Trophoblast cell (in vitro differentiated cells and primary cell): Measurements from ENCODE around the gene RRP1B.

ENCODE experiments used
- DNase-seq, 2 donors: peaks; one replicate each; pipeline ENCODE4 v3.0.0-alpha.2; 2016
- H2AFZ ChIP-seq: 2 replicates; pipeline ENCODE4 v1.6.1; 2013; ENCODE audit warnings: low read length, moderate library complexity, mild to moderate bottlenecking; ENCODE audit not compliant: insufficient read depth, poor library complexity
- H2AK5ac ChIP-seq: 2 replicates; pipeline ENCODE4 v1.6.1; 2013; ENCODE audit warnings: mild to moderate bottlenecking, low read length
- H2BK120ac ChIP-seq: 2 replicates; pipeline ENCODE4 v1.6.1; 2013; ENCODE audit warnings: low read length, mild to moderate bottlenecking, moderate library complexity; ENCODE audit not compliant: insufficient read depth, poor library complexity
- H2BK12ac ChIP-seq: 2 replicates; pipeline ENCODE4 v1.6.1; 2013; ENCODE audit warnings: mild to moderate bottlenecking, low read length, moderate library complexity
- H2BK5ac ChIP-seq: 2 replicates; pipeline ENCODE4 v1.6.1; 2013; ENCODE audit warnings: low read length, low read depth, moderate library complexity, mild to moderate bottlenecking; ENCODE audit not compliant: poor library complexity
- H3K14ac ChIP-seq: 2 replicates; pipeline ENCODE4 v1.6.1; 2013; ENCODE audit warnings: mild to moderate bottlenecking, low read length
- H3K18ac ChIP-seq: 2 replicates; pipeline ENCODE4 v1.6.1; 2013; ENCODE audit warnings: mild to moderate bottlenecking, low read length
- H3K23ac ChIP-seq: 2 replicates; pipeline ENCODE4 v1.6.1; 2013; ENCODE audit warnings: low read length
- H3K27ac ChIP-seq: 2 replicates; pipeline ENCODE4 v1.5.1; 2013; ENCODE audit warnings: low read depth, mild to moderate bottlenecking, inconsistent platforms, low read length, moderate library complexity
- H3K27me3 ChIP-seq: 2 replicates; pipeline ENCODE4 v1.6.1; 2013; ENCODE audit warnings: inconsistent platforms, mild to moderate bottlenecking, low read length, moderate library complexity; ENCODE audit not compliant: insufficient read depth
- H3K36me3 ChIP-seq, 2 experiments: 1 replicate in 1 of 2; 2 replicates in 1 of 2; pipeline ENCODE4 v1.6.1; 2013; ENCODE audit warnings: low read length in 2 of 2, mild to moderate bottlenecking in 2 of 2, moderate library complexity in 1 of 2; ENCODE audit not compliant: insufficient read depth in 2 of 2, control insufficient read depth in 1 of 2
- H3K4ac ChIP-seq: 2 replicates; pipeline ENCODE4 v1.6.1; 2013; ENCODE audit warnings: low read depth, mild to moderate bottlenecking, low read length, moderate library complexity
- H3K4me1 ChIP-seq, 2 experiments: 1 replicate in 1 of 2; 2 replicates in 1 of 2; pipeline ENCODE4 v1.6.1; 2013; ENCODE audit warnings: low read length in 2 of 2, mild to moderate bottlenecking in 2 of 2, moderate library complexity in 1 of 2; ENCODE audit not compliant: insufficient read depth in 2 of 2, control insufficient read depth in 1 of 2
- H3K4me2 ChIP-seq: 2 replicates; pipeline ENCODE4 v1.6.1; 2013; ENCODE audit warnings: inconsistent platforms, mild to moderate bottlenecking, low read length, moderate library complexity
- H3K4me3 ChIP-seq: 2 replicates; pipeline ENCODE4 v1.5.1; 2013; ENCODE audit warnings: mild to moderate bottlenecking, low read depth, low read length, inconsistent platforms
- H3K79me1 ChIP-seq: one replicate; pipeline ENCODE4 v1.6.1; 2013; ENCODE audit warnings: low read length
- H3K79me2 ChIP-seq: 2 replicates; pipeline ENCODE4 v1.6.1; 2013; ENCODE audit warnings: low read length, mild to moderate bottlenecking; ENCODE audit not compliant: control insufficient read depth, insufficient read depth, poor library complexity
- H3K9ac ChIP-seq: 2 replicates; pipeline ENCODE4 v1.6.1; 2013; ENCODE audit warnings: mild to moderate bottlenecking, low read length
- H3K9me3 ChIP-seq: 2 replicates; pipeline ENCODE4 v1.6.1; 2013; ENCODE audit warnings: low read depth, mild to moderate bottlenecking, control low read depth, inconsistent platforms, low read length; ENCODE audit not compliant: insufficient read depth
- H4K12ac ChIP-seq: 2 replicates; pipeline ENCODE4 v1.6.1; 2013; ENCODE audit warnings: low read depth, mild to moderate bottlenecking, low read length, moderate library complexity
- H4K8ac ChIP-seq: 2 replicates; pipeline ENCODE4 v1.6.1; 2013; ENCODE audit warnings: low read depth, mild to moderate bottlenecking, low read length, moderate library complexity
- H4K91ac ChIP-seq: one replicate; pipeline ENCODE4 v1.6.1; 2013; ENCODE audit warnings: low read depth, mild to moderate bottlenecking, low read length, moderate library complexity
- WGBS: extraction: QIAGEN DNeasy Blood & Tissue Kit; methylation state at CpG from one replicate; pipeline ENCODE4 v1.1.7; 2013; ENCODE audit warnings: missing lambda C conversion rate; ENCODE audit not compliant: insufficient read length, insufficient coverage; ENCODE audit errors: extremely low coverage; 5-methylcytosine and 5-hydroxymethylcytosine counted together

The RRP1B gene

DNA sequence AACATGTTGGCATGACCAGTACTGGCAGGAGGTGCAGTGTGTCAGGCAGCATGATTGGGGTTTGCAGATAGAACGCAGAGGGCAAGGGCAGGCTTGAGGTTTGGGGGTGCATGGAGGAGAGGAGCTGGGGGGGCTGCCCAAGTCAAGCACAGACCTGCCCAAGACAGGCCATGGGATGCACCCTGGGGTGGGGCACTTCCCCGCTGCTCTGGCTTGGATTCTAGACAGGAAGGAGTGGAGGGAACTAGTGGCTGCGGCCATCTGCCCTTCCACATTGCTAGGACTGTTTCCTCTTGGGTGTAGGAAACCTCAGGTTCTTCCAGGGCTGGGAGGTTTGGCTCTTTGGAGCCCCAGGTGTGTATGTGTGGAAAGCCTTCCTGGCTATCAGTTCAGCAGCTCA lies 62.6 kb downstream of the RRP1B start:
- H4K12ac ChIP-seq = no peak overlapping the region
- H3K14ac ChIP-seq = no peak overlapping the region
- no peak overlapping the region for H3K27ac ChIP-seq
- no peak overlapping the region for H3K4me3 ChIP-seq
- H3K18ac ChIP-seq = no peak overlapping the region
- H3K9me3 ChIP-seq = peaks cover 2% of the 10 kb centered on the region
- no peak overlapping the region for H3K4me2 ChIP-seq
- no CpG with 5 or more reads among the region's 3 CpGs for WGBS
- no peak overlapping the region for H2AK5ac ChIP-seq
- H3K4ac ChIP-seq = no peak overlapping the region
- H4K8ac ChIP-seq = no peak overlapping the region
- no peak overlapping the region for H2BK12ac ChIP-seq
- no peak overlapping the region for H2BK5ac ChIP-seq
- H3K23ac ChIP-seq = no peak overlapping the region
- no peaks in the 10 kb centered on the region for H3K27me3 ChIP-seq
- DNase-seq = no peak
- no peak overlapping the region for H2AFZ ChIP-seq
- no peak overlapping the region for H2BK120ac ChIP-seq
- peaks cover 13% of the 10 kb centered on the region for H3K79me1 ChIP-seq
- no peak overlapping the region for H3K9ac ChIP-seq
- peaks cover 7 to 11% of the 10 kb centered on the region in 2 experiments for H3K36me3 ChIP-seq
- no peak overlapping the region for H4K91ac ChIP-seq
- peaks cover 20% of the 10 kb centered on the region for H3K79me2 ChIP-seq
- H3K4me1 ChIP-seq = peaks cover 17 to 21% of the 10 kb centered on the region in 2 experiments

DNA sequence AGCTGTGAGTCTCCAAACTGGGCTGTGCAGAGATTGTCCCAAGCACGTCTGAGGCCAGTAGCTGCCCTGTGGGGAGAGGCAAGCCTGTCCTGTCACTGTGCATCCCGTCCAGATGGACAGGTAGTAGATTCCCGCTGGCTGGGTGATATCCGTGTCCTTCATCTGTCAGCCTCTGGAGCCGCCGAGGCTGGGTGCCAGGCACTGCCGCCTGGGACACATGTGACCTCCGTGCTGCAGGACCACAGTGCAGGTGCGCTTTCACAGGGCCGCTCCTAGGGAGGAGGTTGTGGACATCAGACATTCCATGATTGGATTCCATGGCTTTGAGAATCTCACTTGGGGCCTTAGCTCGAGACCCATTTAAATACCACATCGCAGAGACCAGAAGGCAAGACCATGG lies 64.3 kb downstream of the RRP1B start:
- Histone ChIP-seq H3K9me3 (peaks cover 2% of the 10 kb centered on the region), H4K91ac (no peak overlapping the region), H3K79me2 (peaks cover 17% of the 10 kb centered on the region), H2AFZ (no peak overlapping the region), H3K14ac (no peak overlapping the region), H3K23ac (no peak overlapping the region), H3K4ac (no peak overlapping the region), H3K79me1 (peaks cover 19% of the 10 kb centered on the region), H3K4me3 (no peak overlapping the region), H4K8ac (no peak overlapping the region), H2AK5ac (no peak overlapping the region), H2BK5ac (no peak overlapping the region), H4K12ac (no peak overlapping the region), H3K9ac (no peak overlapping the region), H3K27ac (no peak overlapping the region), H3K27me3 (no peaks in the 10 kb centered on the region), H3K18ac (no peak overlapping the region), H3K4me2 (no peak overlapping the region), H3K4me1 (peaks cover 22 to 25% of the 10 kb centered on the region in 2 experiments), H3K36me3 (peaks cover 7 to 11% of the 10 kb centered on the region in 2 experiments), H2BK120ac (no peak overlapping the region), H2BK12ac (no peak overlapping the region)
- DNase-seq = no peak
- WGBS = no CpG with 5 or more reads among the region's 12 CpGs

DNA sequence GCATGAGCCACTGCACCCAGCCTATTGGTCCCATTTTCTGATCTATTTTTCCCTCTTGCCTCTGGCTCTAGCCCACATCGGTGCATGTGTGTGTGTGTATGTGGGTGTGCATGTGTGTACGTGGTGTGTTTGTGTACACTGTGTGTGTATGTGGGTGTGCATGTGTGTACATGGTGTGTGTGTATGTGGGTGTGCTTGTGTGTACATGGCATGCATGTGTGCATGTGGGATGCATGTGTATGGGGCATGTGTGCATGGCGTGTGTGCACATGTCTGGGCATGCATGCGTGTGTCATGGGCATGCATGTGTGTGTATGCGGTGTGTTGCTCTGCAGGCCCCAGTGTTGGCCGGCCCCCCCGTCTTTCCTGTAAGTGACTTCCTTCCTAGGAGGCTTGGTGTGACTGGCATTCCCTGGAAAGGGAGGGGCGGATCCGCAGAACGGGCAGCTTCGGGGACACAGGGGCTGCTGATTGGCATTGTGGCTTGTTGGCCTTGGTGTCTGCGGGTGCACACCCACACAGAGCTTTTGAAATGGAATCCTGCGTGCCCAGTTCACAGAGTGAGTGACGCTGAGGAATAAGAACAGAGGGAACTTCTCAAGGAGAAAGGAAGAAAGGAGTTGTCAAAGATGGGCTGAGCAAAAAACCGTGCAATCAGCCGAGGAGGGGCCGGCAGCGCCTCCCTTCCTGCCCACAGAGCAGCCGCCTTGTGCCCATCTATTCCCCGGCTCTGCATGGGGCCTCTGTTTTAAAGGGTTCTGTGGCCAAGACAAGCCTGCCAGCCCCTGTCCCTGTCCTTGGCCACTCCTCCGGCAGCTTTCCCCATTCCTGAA lies 67.5 kb downstream of the RRP1B start:
- H2BK5ac ChIP-seq = no peak overlapping the region
- H3K18ac ChIP-seq = no peak overlapping the region
- H3K79me1 ChIP-seq = peaks cover 18% of the 10 kb centered on the region
- no peaks in the 10 kb centered on the region for H3K27me3 ChIP-seq
- H3K4ac ChIP-seq = no peak overlapping the region
- no peak overlapping the region for H2AFZ ChIP-seq
- no peak overlapping the region for H4K8ac ChIP-seq
- peaks cover 14 to 16% of the 10 kb centered on the region in 2 experiments for H3K4me1 ChIP-seq
- H3K4me3 ChIP-seq = peak overlapping the region; percentile 60
- peaks cover 7 to 9% of the 10 kb centered on the region in 2 experiments for H3K36me3 ChIP-seq
- H3K9me3 ChIP-seq = peaks cover 4% of the 10 kb centered on the region
- no peak overlapping the region for H3K9ac ChIP-seq
- no peak overlapping the region for H2BK12ac ChIP-seq
- H4K91ac ChIP-seq = peak overlapping the region; percentile 85
- H3K4me2 ChIP-seq = no peak overlapping the region
- DNase-seq = peak in 1 of 2 donors; percentile 51
- H3K14ac ChIP-seq = no peak overlapping the region
- peak overlapping the region; percentile 95 for H3K23ac ChIP-seq
- no CpG with 5 or more reads among the region's 21 CpGs for WGBS
- no peak overlapping the region for H3K27ac ChIP-seq
- H2AK5ac ChIP-seq = no peak overlapping the region
- no peak overlapping the region for H2BK120ac ChIP-seq
- H4K12ac ChIP-seq = no peak overlapping the region
- H3K79me2 ChIP-seq = peaks cover 6% of the 10 kb centered on the region

DNA sequence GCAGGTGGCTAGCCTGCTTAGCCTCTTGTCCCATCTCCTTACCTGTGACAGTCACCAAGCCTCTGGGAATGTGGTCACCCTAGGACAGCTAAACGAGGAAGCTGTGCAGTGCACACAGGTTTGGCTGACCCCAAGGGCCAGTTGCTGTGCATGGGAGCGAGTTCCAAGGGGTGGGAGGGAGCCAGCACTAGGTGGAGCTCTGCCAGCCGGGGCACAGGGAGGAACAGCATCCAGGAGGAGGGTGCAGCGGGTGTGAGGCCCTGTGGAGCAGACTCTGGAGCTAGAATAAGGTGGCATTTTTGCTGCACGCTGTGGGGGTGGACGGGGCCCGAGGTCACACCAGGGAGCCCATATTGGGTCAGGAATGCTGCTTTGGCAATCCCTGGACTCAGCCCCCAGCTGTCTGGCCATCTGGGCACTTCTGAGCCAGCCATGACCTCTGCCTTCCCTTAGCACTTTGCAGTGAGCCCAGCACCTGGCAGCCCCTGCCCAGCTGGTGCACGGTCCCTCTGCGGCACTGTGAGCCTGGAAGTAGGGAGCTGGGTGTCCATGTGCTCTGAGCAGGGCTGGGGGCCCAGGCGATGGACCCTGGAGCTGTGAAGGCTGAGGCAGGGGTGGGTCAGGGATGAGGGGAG lies 68.3 kb downstream of the RRP1B start:
- H2BK5ac ChIP-seq = no peak overlapping the region
- no peaks in the 10 kb centered on the region for H3K27me3 ChIP-seq
- H3K4ac ChIP-seq = peak overlapping the region; percentile 49
- H2AK5ac ChIP-seq = peak overlapping the region; percentile 58
- H2BK12ac ChIP-seq = peak overlapping the region; percentile 58
- peak overlapping the region; percentile 85 for H4K91ac ChIP-seq
- H3K18ac ChIP-seq = peak overlapping the region; percentile 11
- no peak overlapping the region for H3K23ac ChIP-seq
- peak overlapping the region; percentile 49 for H2BK120ac ChIP-seq
- H3K4me2 ChIP-seq = peak overlapping the region; percentile 74
- peaks cover 18% of the 10 kb centered on the region for H3K79me1 ChIP-seq
- no peak overlapping the region for H3K4me3 ChIP-seq
- peaks cover 4% of the 10 kb centered on the region for H3K9me3 ChIP-seq
- H3K14ac ChIP-seq = peak overlapping the region; percentile 34
- H3K36me3 ChIP-seq = peaks cover 7 to 9% of the 10 kb centered on the region in 2 experiments
- peak overlapping the region; percentile 2 for H2AFZ ChIP-seq
- peaks cover 14 to 16% of the 10 kb centered on the region in 2 experiments for H3K4me1 ChIP-seq
- H4K12ac ChIP-seq = no peak overlapping the region
- DNase-seq = peak; percentile 89 to 94
- H3K27ac ChIP-seq = peak overlapping the region; percentile 69
- peak overlapping the region; percentile 35 for H4K8ac ChIP-seq
- WGBS = no CpG with 5 or more reads among the region's 10 CpGs
- H3K9ac ChIP-seq = no peak overlapping the region
- peaks cover 6% of the 10 kb centered on the region for H3K79me2 ChIP-seq
